Fibroblast of lung (primary cell): ENCODE data around the gene GPC2. TPM values are rescaled to one million over a fixed set of nuclear protein-coding genes. Genes with fewer than 3 reads are reported as not detected.

Experiments
- DNase-seq, 2 donors: peaks; one replicate each; pipeline versions ENCODE4 v3.0.0 to v3.0.0-alpha.2; 2010; ENCODE audit warnings: low read depth in 2 of 2
- H2AFZ ChIP-seq: 2 replicates; pipeline ENCODE4 v1.5.1; 2012; ENCODE audit warnings: low read length, control low read depth, inconsistent platforms
- H3K27ac ChIP-seq: 2 replicates; pipeline ENCODE4 v1.5.1; 2011; ENCODE audit warnings: low read length, control low read depth; ENCODE audit not compliant: insufficient read depth
- H3K27me3 ChIP-seq: 2 replicates; pipeline ENCODE4 v1.5.1; 2011; ENCODE audit warnings: mild to moderate bottlenecking, low read length; ENCODE audit not compliant: control insufficient read depth, insufficient read depth
- H3K36me3 ChIP-seq: 2 replicates; pipeline ENCODE4 v1.5.1; 2011; ENCODE audit warnings: low read length; ENCODE audit not compliant: control insufficient read depth, insufficient read depth
- H3K4me1 ChIP-seq: 2 replicates; pipeline ENCODE4 v1.5.1; 2011; ENCODE audit warnings: low read length; ENCODE audit not compliant: control insufficient read depth, insufficient read depth; ENCODE audit errors: extremely low read depth
- H3K4me2 ChIP-seq: 2 replicates; pipeline ENCODE4 v1.5.1; 2011; ENCODE audit warnings: low read length, control low read depth; ENCODE audit not compliant: insufficient read depth; ENCODE audit errors: extremely low read depth
- H3K4me3 ChIP-seq, 4 experiments: fragments of 200-600 bp in 1 of 4; sonication (generic) in 1 of 4; replicated peaks in 1 of 4; 2 replicates each; pipeline ENCODE4 v1.5.1; 2011 to 2016; ENCODE audit warnings: low read length in 4 of 4, low read depth in 3 of 4, mild to moderate bottlenecking in 3 of 4, control low read depth in 2 of 4, inconsistent platforms in 1 of 4, mixed read lengths in 1 of 4; ENCODE audit not compliant: insufficient read depth in 1 of 4; ENCODE audit errors: control extremely low read depth in 1 of 4
- H3K79me2 ChIP-seq: 2 replicates; pipeline ENCODE4 v1.5.1; 2012; ENCODE audit warnings: mild to moderate bottlenecking, low read length, inconsistent platforms; ENCODE audit not compliant: control insufficient read depth, insufficient read depth
- H3K9ac ChIP-seq: 2 replicates; pipeline ENCODE4 v1.5.1; 2011; ENCODE audit warnings: mild to moderate bottlenecking, low read length, control low read depth; ENCODE audit not compliant: insufficient read depth
- H3K9me3 ChIP-seq: 2 replicates; pipeline ENCODE4 v1.5.1; 2012; ENCODE audit warnings: low read depth, low read length; ENCODE audit not compliant: control insufficient read depth, insufficient read depth
- H4K20me1 ChIP-seq: 2 replicates; pipeline ENCODE4 v1.5.1; 2011; ENCODE audit warnings: low read length; ENCODE audit not compliant: control insufficient read depth, insufficient read depth; ENCODE audit errors: extremely low read depth
- EZH2 ChIP-seq: IDR thresholded peaks from 2 replicates; pipeline ENCODE4 v1.5.1; 2012; ENCODE audit warnings: low read length, control low read depth, mild to moderate bottlenecking; ENCODE audit errors: missing control alignments
- polyA plus RNA-seq, 2 donors: library from polyadenylated mRNA; depleted of rRNA in 1 of 2; stranded (reverse) in 1 of 2; unstranded in 1 of 2; fragments of >200 nt; gene quantifications; 2 replicates each; pipeline ENCODE4 v1.2.1, GENCODE V29; 2011 to 2012; ENCODE audit warnings: missing spikeins in 1 of 2
- total RNA-seq: library from RNA; depleted of rRNA; stranded (reverse); fragments of >200 nt; gene quantifications from 2 replicates; pipeline ENCODE4 v1.2.1, GENCODE V29; 2014
- TF ChIP-seq, protein P1 (sequence below), 2 donors: IDR thresholded peaks in 1 of 2; conservative IDR thresholded peaks in 1 of 2; 1 replicate in 1 of 2; 2 replicates in 1 of 2; pipeline ENCODE4 v1.5.1; 2011 to 2012; ENCODE audit warnings: low read length in 2 of 2, control low read depth in 1 of 2, inconsistent platforms in 1 of 2, low read depth in 1 of 2, mild to moderate bottlenecking in 1 of 2

The GPC2 gene
- total and polyA plus RNA-seq, 2 donors (not counting 1 experiment from before 2014, with no cell fraction given) = 0.35 to 2.3 TPM

DNA sequence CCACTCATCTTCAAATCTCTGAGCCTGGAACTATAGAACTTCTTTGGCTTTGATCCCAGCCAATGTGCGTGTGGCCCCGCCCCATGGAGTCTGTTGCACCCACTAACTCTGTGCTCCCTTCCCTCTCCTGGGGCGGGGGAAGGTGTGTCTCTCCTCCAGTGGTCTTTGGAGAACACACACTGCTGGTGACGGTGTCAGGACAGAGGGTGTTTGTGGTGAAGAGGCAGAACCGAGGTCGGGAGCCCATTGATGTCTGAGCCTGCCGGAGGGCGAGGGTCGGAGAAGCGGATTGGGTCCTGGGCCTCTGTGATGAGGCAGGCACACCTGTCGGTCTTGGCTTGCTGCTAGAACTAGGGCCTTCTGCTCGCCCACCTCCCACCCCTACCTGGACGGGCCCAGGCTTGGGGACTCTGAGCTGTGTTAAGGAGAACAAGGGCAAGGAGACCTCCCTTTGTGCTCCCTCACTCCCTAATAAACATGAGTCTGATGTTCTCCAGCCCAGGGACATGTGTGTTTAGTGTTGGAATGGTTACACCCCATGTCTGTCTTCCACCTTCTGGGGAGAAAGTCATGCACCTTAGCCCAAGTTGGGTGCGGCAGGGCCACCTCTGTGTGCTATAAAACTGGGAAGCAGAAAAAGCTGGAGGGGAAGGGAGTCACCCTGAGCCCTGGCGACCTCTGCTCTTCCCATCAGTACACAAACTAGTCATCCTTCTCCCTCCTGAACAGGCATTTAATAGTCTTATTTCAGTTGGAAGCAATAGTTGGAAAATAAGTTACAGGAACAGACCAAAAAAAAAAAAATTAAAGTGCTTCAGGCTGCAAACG lies 23.3 kb downstream of the GPC2 start:
- H2AFZ ChIP-seq = no peak overlapping the region
- no peak overlapping the region for H3K4me3 ChIP-seq
- peaks cover 14% of the 10 kb centered on the region for H3K79me2 ChIP-seq
- TF ChIP-seq, protein P1, sequence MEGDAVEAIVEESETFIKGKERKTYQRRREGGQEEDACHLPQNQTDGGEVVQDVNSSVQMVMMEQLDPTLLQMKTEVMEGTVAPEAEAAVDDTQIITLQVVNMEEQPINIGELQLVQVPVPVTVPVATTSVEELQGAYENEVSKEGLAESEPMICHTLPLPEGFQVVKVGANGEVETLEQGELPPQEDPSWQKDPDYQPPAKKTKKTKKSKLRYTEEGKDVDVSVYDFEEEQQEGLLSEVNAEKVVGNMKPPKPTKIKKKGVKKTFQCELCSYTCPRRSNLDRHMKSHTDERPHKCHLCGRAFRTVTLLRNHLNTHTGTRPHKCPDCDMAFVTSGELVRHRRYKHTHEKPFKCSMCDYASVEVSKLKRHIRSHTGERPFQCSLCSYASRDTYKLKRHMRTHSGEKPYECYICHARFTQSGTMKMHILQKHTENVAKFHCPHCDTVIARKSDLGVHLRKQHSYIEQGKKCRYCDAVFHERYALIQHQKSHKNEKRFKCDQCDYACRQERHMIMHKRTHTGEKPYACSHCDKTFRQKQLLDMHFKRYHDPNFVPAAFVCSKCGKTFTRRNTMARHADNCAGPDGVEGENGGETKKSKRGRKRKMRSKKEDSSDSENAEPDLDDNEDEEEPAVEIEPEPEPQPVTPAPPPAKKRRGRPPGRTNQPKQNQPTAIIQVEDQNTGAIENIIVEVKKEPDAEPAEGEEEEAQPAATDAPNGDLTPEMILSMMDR (conservative IDR thresholded peaks at IDR 0.05 in 1 of 2, IDR thresholded peaks at IDR 0.05 in 1 of 2; ENCODE audit: low read depth in 1 of 2, low read length in 2 of 2) = no peak
- no peak for TF ChIP-seq EZH2
- no peaks in the 10 kb centered on the region for H3K27me3 ChIP-seq
- H3K36me3 ChIP-seq = peaks cover 19% of the 10 kb centered on the region
- H4K20me1 ChIP-seq = no peaks in the 10 kb centered on the region
- H3K27ac ChIP-seq = no peak overlapping the region
- H3K9me3 ChIP-seq = no peaks in the 10 kb centered on the region
- DNase-seq = no peak
- peaks cover 4% of the 10 kb centered on the region for H3K4me1 ChIP-seq
- no peak overlapping the region for H3K4me2 ChIP-seq
- no peak overlapping the region for H3K9ac ChIP-seq

GRCh38 chr7:100152937-100153666 lies 24.1 kb downstream of the GPC2 start:
- no peak for TF ChIP-seq EZH2
- TF ChIP-seq, protein P1 (conservative IDR thresholded peaks at IDR 0.05 in 1 of 2, IDR thresholded peaks at IDR 0.05 in 1 of 2; ENCODE audit: low read depth in 1 of 2, low read length in 2 of 2) = no peak
- H3K4me2 ChIP-seq = no peak overlapping the region
- H2AFZ ChIP-seq = no peak overlapping the region
- H3K79me2 ChIP-seq = peaks cover 15% of the 10 kb centered on the region
- H3K9me3 ChIP-seq = no peaks in the 10 kb centered on the region
- no peak for DNase-seq
- peaks cover 19% of the 10 kb centered on the region for H3K36me3 ChIP-seq
- H3K27me3 ChIP-seq = no peaks in the 10 kb centered on the region
- H3K9ac ChIP-seq = no peak overlapping the region
- H3K27ac ChIP-seq = no peak overlapping the region
- no peak overlapping the region for H3K4me3 ChIP-seq
- peaks cover 4% of the 10 kb centered on the region for H3K4me1 ChIP-seq
- H4K20me1 ChIP-seq = no peaks in the 10 kb centered on the region

DNA sequence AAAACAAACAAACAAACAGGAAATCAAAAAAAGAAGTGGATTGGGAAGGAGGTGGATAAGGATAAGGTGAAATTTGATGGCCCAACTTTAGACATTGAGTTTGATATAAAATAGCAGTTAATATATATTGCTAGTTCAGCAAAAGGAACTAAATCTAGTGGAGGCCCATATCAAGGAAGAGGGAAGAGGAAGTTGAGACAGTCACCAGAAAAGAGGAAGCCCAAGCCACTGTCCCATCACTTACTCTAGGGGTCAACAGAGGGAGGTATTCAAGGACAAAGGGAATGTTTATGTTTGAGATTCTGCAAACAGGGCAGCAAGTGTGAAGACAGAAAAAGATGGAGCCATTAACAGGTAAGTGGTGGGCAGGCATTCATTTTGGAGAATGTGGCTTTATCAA lies 24.8 kb downstream of the GPC2 start:
- Histone ChIP-seq H2AFZ (no peak overlapping the region), H3K4me2 (no peak overlapping the region), H3K36me3 (peaks cover 19% of the 10 kb centered on the region), H3K4me3 (no peak overlapping the region), H3K9ac (no peak overlapping the region), H3K9me3 (no peaks in the 10 kb centered on the region), H3K27me3 (no peaks in the 10 kb centered on the region), H3K79me2 (peaks cover 12% of the 10 kb centered on the region), H3K27ac (no peak overlapping the region), H3K4me1 (peaks cover under 1% of the 10 kb centered on the region), H4K20me1 (no peaks in the 10 kb centered on the region)
- no peak for DNase-seq
- no peak for TF ChIP-seq EZH2
- TF ChIP-seq, protein P1 (conservative IDR thresholded peaks at IDR 0.05 in 1 of 2, IDR thresholded peaks at IDR 0.05 in 1 of 2; ENCODE audit: low read depth in 1 of 2, low read length in 2 of 2) = no peak
